Left forelimb (tissue), 1 donor: Measurements from ENCODE around the gene FCAMR.

Source experiments
- DNase-seq: peaks from one replicate; pipeline ENCODE4 v3.0.0-alpha.2; 2018; ENCODE audit warnings: low spot score

The FCAMR gene

DNA sequence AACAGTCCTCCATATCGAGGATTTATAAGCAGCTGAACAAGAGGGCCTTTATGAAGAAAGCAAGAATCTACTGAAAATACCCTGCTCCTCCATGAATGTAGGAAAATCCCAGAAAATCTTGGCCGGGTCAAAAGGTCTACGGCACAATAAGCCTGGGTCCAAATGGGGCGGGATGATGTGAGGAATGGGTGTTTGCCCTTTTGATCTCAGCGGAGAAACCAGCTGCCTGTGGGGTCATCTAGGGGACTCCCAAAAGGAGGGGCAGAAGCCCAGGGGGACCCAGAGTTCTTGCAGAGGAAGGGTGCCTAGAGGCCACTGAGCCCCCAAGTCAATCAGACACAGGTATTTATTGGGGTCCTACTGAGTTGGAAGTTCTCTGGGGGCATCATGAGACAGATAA is 12.6 kb downstream of the FCAMR start:
- no peak for DNase-seq

DNA sequence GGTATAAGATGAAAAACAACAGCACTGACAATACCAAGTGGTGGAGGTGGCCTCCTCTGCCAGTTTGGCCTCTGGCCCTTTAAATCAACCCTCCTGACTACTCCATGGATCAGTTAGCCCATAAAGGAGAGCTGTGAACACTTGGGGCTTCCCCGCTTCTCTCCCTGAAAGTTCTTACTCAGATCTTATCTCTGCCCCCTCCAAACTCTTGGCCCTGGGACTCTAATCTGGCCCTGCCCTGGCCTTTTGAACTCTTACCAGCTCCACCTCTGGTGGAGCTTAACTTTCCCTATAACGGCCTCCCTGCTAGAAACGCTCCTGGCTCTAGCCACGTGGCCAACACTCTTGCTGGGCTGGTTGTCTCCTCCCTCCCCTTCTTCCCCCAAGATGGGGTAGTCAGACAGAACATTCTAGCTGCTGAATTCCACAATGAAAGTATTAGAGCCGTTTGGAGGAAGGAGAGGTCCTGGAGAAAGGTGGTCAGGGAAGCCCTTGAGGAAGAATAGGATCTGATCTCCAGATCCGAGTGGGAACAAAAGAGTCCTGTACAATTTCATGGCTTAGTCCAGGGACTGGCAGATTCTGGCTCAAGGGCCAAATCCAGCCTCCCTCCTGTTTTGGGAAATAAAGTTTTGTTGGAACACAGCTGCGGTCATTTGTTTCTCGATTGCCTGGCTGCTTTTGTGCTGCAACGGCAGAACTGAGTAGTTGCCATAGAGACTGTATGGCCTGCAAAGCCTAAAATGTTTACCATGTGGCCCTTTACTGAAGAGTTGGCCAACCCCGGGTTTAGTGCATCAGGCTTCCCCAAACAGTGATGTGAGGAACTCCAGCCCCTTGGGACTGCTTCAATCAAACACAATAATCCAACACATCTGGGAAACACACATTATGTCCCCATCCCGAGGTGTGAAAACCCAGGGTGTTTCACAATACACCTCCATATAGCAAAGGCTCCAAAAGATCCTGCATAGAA is 14.5 kb downstream of the FCAMR start:
- DNase-seq = no peak

DNA sequence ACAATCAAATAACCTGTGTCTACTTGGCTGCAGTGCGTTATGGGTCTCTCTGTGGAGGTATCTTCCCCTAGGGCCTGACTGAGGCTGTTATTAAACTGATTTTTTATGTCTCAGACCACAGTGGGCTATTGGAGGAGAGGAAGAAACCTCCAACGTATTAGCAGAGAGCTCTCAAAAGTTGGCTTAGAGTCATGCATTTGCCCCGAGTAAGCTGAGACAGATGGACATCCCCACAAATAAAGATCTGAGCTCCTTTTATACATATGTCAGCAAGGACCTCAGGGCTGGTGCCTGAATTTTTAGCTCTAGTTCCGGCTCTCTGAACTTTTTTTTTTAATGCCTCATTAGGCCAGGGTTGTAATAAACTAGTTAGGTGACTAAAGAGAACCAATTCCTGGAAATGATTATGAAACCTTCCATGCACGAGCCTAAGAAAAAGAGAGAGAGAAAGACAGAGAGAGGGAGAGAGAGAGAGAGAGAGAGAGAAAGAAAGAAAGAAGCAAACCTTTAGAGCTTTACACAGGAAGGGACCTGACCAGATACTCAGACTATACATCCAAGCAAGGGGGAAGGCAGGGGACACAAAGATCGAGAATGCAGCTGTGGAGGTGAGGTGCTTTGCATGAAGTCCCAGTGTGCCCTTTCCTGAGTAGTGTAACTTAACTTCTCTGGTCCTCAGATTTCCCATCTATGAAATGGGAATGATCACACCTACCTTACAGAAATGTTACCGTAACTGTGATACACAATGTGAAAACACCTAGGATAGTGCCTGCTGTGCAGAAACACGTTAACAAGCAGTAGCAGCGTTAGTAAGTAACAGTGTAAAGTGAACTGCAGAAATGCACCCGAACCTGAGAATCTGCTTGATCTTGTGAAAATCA is 15.6 kb downstream of the FCAMR start:
- no peak for DNase-seq

DNA sequence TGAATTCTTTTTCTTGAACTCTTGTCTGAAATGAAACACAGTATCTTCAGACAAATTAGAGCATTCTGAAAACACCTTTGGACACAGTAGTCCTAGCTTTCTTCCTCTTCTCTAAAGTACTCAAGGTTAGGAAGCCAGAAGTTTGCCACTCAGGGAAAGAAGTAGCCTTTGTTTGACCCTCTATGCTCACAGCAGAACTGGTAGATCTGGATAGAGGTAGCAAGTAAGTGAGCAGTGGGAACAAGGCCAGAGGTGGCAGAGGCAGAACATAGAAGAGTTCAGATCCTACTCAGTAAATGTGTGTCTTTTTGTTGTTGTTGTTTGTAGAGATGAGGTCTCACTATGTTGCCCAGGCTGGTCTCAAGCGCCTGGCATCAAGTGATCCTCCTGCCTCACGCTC is 16.6 kb downstream of the FCAMR start:
- no peak for DNase-seq

DNA sequence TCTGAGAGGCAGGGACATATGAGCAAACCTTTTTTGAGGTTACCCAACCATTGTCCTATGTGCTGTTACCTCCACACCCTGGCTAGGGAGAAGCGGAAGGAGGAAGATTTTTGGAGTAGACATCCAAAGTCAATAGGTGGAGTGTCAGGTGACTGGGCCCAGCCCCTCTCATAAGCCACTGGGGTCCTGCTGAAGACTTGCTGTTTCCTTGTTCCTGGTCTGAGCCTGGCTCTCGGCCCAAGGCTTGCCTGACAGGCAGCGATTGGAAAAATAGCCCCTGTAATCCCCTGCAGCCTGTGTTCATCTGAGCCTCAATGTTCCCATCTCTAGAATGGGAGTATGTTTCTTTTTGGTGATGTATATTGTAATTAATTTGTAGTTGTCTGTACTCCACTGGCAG is 17.1 kb downstream of the FCAMR start:
- no peak for DNase-seq

DNA sequence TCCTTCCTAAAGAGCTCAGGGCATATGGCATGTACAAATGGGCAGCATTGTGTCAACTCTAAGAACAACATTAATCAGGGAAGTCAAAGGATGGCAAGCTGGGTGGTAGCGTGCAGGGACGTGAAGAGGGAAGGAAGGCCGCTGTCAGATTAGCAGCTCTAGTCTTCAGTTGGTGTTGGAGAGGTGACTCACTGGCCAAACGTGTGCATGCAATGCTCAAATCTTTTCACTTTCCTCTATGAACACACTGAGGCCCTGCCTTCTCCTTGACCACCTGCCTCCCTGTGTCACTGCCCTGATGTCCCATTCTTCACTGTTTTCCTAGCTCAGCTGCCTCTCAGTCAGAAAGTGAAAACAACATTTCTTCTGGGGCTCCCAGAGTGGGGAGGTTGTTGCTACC is 18.1 kb downstream of the FCAMR start:
- DNase-seq = no peak

DNA sequence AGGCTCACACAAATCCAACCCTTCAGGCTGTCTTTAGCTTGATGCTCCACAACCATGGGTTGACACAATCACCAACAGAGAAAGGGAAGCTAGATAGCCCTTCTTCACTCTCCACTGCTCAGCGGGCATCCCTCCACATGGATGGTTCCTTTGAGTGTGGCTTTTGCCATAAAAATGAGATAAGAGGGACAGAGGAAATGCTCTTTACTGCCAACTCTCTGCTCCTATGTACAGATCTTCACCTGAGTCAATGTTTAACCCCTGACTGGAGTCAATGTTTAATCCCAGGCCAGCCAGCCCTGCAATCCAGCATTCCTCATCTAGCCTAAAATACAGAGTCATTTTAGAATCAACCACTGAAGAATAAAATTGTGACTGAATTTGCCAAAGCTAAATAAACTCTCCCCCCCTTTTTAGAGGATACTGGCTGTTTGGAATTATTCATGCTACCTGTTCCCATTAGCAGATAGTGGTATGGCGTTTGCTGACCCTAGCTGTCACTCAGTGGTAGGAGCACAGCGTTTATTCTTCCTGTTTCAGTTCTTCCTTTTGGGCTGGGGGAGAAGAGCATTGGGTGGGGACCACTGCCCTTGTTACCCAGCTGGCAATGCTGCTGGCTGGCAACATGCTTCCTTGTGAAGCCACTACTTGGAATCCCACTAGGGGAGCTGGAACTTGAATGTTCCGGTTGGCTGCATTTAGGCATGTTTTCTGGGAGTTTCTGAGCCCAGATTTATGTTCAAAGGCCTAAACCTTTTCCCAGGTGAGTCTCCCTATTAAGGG is 18.8 kb downstream of the FCAMR start:
- no peak for DNase-seq

DNA sequence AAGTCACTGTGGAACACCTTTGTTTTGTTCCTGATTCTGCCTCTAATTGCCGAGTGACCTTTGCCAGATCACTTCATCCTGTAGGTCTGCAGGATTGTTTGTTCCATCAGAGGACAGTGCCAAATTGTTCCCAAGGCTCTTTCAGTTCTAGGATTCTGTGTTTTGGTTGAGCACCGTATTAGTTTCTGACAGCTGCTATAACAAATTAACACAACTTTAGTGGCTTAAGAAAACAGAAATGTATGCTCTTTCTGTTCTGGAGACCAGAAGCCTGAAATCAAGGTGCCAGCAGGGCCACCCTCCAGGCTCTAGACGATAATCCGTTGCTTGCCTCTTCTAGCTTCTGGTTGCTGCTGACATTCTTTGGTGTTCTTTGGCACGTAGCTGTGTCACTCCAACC is 20.6 kb downstream of the FCAMR start:
- no peak for DNase-seq

DNA sequence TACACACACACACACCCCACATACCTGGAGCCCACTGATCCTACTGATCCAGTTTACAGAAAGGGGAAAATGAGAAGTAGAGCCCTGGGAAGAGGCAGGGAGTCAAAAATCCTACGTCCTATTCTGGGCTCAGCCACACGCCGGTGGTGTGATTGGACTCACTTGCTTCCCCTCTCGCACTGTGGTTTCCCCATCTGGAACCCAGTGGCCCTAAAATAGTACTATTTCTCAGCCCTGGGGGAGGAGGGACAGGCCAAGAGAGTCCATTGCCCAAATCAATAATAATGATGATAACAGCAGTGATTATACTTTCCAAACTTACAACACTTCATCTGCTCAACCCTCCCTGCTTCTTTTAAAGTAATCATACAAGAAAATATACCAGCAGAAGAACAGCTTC is 21.1 kb downstream of the FCAMR start:
- DNase-seq = no peak

DNA sequence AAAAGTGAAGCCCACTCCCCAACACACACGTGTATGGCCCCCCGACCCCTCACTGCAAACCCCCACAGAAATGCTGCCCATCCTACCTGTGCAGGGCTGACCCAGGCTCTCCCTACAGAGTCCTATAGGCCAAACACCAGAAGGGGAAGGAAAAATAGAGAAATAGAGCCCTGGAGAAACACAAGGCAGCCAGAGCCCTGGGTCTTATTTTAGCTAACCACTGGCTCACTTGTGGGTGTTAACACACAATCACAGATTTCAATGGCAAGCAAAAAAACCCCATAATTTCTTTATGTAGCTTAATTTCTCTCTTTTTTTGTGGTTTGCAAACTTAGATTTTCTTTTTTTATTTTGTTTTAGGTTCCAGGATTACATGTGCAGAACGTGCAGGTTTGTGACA is 23.0 kb downstream of the FCAMR start:
- no peak for DNase-seq

DNA sequence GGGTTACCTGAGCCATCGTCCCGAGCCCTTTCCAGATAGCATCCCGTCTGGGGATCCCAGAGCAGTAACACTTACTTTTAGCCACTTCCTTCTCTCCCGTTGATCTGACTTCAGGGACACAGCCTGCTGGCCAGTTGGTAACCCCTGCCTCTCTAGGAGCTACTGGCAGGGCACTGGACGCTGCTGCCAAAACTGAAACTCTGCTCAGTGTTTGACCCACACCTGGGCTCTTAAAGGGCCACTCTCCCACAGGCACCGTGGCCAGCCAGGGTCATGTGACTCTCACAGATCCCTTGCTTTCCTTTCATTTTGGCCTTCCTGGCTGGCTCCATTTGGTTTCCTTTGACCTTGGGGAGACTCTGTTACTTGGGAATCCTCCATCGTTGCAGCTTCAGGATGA is 24.0 kb downstream of the FCAMR start, which contains the start of gene PIGR:
Gene PIGR (minus strand): TSS at position 206 of the 400 bp plus-strand sequence. CDS start 5,935 bp downstream, outside the sequence.
- DNase-seq = no peak

DNA sequence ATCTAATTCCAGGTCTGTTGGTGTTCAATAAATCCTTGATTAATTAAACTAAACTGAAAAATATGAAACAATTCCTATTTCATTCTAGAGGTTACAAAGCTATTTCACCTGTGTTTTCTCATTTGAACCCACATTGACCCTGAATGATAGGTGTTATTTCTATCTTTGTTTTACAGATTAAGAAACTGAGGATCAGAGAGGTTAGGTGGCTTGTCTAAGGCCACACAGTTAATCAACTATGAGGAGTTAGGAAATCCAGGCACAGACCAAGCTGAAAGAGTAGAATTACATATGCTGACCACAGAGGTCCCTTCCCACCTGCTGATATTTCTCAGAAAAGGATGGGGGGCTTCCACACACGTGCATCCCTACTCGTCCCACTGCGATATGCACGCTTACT is 24.5 kb downstream of the FCAMR start:
- no peak for DNase-seq

DNA sequence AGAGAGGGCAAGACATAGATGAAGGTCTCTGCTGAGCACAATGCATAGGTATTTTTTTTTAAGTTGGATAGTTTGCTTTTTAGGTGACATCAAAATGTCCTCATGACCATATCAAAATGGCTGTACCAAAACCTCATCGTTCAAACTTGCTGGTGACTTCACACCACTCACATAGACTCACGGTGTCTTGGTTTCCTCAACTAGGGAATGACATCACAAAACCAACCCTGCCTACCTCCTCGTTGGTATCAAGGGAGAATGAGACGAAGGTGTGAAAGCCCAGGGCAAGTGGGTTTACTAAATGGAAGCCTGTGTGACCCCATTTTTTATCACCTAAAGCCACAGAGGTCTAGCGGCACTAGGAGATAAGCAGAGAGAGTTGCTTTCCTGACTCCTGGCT is 25.6 kb downstream of the FCAMR start:
- no peak for DNase-seq

DNA sequence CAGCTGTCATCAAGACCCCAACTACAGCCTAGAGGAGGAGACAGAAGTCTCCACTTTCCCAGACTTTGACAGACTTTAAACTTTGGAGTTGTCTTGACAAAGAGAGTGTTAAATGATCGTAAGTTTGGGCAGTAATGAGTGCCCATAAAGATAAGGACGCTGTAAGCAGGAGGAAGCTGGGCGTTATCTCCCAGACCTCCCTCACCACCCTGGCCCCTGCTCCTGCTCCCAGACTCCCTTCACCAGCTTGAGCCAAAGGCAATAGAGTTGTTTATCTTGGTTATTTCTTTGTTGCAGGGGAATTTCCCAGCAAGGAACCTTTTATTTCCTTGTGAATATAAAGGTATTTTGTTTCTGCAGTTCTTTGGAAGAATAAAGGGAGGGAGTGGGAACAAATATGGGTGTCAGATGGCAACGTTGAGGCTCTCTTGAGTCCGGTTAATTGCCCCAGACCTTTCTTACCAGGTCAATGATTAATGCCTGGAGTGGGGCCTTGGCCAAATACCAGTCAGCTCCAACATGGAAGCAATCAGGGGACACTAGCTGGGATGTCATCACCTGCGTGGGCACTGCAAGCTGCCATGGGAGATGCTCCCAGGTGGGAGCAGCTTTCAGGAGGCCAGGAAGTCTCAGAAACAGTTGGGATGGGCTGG is 28.4 kb downstream of the FCAMR start:
- no peak for DNase-seq

DNA sequence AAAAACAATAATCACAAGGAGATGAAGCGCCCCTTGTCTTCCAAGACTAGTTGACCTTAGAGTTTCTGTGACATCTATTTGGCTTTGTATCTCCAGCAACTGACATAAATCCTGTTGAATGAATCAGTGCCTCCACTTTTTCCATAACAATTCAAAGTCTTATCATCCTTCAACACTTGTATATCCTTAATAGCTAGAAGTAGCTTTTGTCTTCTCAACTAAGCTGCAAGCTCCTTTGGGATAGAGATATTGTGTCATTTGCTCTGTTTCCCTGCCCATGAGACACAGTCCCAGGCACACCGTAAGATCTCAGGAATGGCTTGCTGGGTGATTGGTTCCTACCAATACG is 29.7 kb downstream of the FCAMR start:
- no peak for DNase-seq

DNA sequence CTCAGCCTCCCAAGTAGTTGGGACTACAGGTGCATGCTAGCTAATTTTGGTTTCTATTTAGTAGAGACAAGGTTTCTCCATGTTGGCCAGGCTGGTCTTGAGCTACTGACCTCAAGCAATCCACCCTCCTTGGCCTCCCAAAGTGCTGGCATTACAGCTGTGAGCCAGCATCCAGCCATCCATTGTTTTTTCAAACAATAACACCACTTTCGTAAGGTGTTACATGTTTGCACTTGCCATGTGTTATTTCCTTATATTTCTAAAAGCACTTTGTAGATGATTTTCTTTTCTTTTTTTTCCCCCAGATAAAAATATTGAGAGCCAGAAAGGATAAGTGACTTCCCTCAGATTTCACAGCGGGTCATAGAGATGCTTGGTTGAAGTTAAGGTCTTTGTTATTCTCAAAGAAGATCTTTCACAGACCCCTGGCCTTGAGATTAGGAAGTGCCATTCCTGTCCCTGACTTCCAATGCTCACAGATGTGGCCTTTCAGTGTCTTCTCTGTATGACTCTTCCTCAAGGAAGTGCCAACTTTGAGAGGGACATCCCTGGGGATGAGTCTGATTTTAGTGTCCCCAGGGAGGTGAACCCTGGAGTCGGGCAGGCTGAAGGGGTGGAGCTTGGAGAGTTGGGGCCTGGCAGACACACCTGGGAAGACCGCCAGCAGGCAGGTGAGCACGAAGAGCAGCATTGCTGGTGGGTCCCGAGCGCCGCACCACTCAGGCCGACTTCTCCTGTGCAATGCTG is 30.2 kb downstream of the FCAMR start:
- no peak for DNase-seq

DNA sequence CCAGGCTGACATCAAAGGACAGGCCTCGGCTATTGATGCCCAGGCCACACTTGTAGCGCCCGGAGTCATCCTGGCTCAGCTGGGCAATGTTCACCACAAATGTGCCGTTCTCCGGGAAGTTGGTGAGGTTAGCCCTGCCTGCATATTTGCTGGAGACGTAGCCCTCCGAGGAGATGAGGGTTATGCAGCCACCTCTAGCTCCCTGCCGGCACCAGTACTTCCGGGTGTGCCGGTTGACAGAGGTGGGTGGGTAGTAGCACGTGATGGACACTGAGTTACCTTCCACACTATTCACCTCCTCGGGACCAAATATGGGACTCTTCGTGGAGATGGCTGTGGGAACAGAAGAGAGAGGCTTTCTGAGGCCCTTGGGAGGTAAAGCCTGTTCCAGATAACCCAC is 31.1 kb downstream of the FCAMR start:
- DNase-seq = no peak

DNA sequence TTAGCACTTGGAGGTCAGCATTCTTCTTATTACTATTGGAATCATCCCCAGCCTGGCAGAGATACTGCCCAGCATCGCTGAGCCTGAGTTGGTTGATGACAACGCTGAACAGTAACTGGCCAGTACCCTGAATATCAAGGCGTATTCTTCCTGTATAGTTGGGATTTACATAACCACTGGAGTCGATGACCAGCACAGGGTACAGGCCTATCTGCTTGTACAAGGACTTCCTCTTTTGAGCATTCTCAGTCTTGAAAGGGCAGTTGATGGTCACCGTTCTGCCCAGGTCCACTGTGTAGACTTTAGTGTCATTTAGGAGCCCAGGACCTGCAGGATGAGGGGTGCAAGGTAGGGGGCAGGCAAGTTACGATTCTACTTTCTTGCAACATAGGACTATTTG is 32.8 kb downstream of the FCAMR start:
- DNase-seq = no peak

DNA sequence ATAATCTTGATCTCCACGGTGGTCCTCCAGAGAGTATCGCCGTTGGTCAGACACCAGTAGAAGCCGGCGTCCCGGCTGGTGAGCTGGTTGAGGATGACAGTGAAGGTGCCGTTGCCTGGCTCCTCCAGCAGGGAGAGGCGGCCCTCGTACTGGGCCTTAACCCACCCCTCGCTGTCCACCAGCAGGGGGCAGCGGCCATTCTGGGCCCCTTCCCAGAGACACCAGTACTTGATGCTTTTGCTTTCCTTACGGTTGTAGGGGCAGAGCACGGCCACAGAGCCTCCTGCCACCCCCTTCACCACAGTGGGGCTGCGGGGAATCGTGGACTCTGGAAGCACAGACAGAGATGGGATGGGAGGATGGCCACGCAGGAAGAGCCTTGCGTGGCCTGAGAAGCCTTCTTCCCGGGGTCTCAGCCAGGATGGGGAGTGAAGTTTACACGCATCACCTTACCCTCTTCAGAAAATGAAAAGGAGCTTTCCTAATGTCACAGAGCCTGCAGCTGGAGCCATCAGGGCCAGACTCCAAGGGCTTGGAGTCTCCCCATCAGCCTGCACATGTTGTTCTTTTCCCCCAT is 34.7 kb downstream of the FCAMR start:
- no peak for DNase-seq

DNA sequence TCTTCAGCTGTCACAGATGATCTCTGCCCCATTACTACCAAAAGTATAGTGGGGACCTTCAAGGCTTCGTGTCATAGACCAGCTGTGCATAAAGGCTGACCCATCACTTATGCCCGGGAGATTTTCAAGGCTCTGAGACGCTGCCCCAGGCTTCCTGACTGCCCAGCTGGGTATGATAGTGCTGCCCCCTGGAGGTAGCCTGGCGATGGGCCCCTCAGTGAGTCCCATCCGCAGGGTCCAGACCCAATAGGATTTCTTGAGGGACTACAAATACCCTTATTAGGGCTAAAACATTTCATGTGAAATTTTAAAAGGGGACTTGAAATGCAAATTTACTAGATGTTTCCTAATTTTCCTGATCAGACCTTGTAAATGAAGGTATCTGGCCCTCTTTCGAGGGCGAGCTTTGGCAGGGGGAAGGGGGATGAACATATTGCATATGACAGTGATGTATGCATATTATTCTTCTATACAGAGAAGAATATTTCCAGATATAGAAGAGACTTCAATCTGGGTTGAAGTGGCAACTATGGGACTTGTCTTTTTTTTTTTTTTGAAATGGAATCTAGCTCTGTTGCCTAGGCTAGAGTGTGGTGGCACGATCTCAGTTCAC is 36.8 kb downstream of the FCAMR start:
- DNase-seq = no peak
